HG03520 (cell line): Measurements from ENCODE around the gene SNX15.

Source experiments
- ATAC-seq: cut with Tn5 transposase; IDR thresholded peaks from one replicate; pipeline ENCODE4 v1.9.1; 2021; ENCODE audit warnings: mild to moderate bottlenecking, moderate library complexity; ENCODE audit not compliant: unreplicated experiment

The SNX15 gene

DNA sequence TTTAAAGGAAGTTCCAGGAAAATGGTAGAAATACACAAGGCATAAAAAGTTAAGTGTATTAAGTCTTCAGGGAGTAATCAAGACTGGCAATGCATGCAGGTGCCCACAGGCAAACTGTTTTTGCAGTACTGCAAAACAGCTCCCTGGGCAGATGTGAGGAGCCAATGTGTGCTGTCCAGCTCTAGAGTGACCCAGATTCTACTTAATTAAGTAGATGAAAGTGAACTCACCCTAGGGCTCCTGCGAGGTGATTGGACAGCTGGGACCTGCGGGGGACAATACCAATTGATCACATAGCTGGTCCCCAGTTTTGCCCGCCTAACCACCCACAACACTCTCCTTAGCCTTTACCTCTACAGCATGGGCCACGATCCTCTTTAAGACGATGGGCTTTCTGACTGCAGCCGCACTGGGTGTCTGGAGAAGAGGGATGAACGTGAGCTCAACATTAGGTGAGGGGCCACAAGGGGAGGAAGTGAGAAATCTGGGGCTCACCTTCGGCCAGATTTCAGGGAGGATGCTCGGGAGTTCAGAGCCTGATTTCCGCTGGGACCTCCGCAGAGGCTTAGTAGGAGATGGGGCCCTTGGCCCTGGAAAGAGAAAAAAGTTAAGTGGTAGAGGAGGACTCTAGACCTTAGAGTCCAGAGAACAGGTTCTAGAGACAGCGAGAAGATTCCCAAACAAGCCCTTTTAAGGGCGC is 56.0 kb downstream of the SNX15 start:
- no peak for ATAC-seq

DNA sequence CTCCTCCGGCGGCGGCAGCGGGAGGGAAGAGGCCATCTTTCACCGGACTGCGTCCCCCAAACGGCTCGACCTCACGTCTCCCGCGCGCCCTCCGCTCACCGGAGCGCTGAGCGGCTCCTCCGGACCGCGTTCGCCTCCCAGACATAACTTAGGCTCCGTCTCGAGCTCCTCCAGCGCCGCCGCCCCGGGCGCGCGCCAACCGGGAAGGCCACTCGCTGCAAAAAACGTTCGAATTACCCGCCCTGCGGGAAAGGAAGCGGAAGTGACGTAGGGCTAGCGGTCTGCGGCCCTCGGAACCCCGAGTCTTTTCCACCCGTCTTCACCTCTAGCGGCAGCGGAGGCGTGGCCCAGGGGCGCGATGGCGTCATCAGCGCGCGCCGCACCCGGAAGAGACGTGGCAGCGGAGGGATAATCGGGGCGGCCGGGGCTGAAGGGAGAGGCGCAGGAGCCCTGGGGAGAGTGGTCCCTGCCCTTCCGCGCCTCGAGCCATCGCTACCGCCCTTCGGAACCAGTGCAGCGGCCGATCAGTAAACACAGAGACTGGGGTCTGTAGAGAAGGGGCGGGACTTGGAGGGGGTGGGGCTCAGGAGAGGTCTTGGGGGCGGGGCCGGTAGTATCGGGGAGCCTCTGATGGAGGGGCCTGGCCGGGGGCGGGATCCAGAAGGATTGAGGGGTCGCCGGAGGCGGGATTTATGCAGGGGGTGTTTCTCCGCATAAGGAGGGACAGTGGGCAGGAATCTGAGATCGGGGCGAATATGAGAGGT is 56.8 kb downstream of the SNX15 start, which contains the start of the genes CDCA5 and ZFPL1:
Gene CDCA5, minus strand, starts transcription at position 207 of the 764 bp plus-strand sequence. Its CDS starts 62 bp downstream, at position 145.
Gene ZFPL1, plus strand, starts transcription at position 389 of the 764 bp plus-strand sequence. CDS start 477 bp downstream, outside the sequence.
- peak; percentile 65 for ATAC-seq

DNA sequence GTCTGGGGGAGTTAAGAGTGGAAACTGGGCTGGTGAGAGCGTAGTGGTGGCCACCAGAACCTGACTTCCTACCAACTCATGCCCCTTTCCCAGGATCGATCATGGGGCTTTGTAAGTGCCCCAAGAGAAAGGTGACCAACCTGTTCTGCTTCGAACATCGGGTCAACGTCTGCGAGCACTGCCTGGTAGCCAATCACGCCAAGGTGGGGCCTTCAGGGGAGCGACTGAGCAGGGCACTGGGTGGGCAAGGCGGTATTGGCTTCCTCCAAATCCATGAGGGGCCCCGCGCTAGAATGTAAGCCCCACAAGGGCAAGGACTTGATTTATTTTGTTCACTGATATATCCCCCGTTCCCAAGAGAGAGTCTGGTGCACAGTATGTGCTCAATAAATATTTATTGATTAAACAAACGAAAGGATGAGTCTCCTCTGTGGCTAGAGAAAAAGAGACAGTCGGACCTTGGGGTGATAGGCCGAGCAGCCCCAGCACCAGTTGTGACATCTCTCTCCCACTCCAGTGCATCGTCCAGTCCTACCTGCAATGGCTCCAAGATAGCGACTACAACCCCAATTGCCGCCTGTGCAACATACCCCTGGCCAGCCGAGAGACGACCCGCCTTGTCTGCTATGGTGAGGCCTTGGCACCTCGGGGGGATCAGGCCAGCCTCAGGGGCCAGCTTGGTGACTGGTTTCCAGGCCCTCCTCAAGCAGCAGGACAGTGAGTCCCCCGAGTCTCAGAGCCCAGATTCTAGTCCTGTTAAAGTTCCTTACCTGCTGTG is 57.5 kb downstream of the SNX15 start:
- ATAC-seq = no peak

DNA sequence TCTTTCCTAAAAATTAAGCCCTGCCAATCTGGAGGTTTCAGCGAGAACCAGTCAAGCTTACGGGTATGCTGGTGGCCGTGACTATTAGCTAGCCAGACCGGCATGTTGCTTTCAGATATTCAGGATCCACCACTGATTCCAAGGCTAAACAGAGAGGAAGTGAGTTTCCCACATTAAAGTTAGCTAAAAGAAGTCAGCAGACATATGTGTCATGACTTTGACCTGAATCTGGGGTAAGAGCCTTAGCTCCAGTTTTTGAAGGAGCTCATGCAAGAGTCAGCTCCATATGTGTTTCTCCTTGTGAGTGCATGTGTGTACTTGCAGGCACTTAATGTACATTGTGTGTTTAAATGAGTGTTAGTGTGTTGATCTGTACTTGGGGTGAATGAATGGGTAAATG is 58.2 kb downstream of the SNX15 start:
- no peak for ATAC-seq

DNA sequence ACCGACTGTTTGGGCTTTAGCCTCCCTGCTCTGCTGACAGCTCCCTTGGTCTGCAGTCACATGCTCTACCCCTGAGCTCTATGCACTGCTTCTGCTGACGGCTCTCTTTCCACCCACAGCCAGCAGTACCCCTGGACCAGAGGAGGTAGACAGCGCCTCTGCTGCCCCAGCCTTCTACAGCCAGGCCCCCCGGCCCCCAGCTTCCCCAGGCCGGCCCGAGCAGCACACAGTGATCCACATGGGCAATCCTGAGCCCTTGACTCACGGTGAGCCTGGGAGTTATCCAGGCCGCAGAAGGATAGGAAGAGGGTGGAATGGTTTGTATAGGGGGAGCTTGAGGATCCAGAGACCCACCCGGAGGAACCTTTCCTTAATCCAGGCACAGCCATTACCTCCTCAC is 59.6 kb downstream of the SNX15 start:
- ATAC-seq = no peak

DNA sequence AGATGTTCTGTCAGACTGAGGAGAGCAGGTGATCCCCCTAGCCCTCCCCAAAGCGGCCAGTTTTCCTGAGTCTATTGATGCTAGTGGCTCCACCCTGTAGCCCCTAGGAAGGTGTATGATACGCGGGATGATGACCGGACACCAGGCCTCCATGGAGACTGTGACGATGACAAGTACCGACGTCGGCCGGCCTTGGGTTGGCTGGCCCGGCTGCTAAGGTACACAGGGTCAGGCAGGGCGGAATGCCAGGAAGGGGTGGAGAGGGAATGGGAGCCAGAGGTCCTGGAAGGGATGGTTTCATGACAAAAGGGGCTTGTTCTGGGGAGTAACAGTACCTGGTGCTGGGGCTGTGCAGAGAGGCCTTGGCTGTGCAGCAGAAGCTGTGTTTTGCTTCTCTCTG is 60.0 kb downstream of the SNX15 start:
- no peak for ATAC-seq

DNA sequence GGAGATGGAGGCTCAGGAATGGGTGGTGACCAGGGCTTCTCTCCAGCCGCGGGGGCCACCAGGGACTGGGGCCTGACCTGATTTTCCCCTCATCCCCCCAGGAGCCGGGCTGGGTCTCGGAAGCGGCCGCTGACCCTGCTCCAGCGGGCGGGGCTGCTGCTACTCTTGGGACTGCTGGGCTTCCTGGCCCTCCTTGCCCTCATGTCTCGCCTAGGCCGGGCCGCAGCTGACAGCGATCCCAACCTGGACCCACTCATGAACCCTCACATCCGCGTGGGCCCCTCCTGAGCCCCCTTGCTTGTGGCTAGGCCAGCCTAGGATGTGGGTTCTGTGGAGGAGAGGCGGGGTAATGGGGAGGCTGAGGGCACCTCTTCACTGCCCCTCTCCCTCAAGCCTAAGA is 60.6 kb downstream of the SNX15 start:
- no peak for ATAC-seq

DNA sequence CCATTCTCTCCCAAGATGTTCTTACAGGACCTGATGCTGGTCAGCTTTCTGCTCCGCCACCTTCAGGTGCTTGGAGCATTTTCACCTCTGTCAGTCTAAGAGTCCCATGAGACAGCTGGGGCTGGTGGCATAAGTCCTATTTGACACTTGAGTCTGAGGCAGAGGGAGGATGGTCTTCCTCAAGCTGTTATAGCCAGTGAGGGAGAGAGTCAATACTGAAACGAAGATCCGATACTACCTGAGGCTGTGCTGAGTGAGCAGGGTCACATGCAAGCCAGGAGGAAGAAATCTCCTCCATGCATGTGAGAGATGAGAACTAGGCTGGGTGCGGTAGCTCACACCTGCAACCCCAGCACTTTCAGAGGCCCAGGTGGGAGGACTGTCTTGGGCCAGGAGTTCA is 62.4 kb downstream of the SNX15 start:
- no peak for ATAC-seq
